Smooth muscle cell (in vitro differentiated cells): ENCODE measurements around the gene GNAT1. TPM values are rescaled to one million over a fixed set of nuclear protein-coding genes. Genes with fewer than 3 reads are reported as not detected.

ENCODE experiments used
- DNase-seq: peaks from one replicate; lab custom pipeline; 2025; ENCODE audit not compliant: unreplicated experiment; lab: John Stamatoyannopoulos, UW
- H2AFZ ChIP-seq: fragments of 200-600 bp; sonication (generic); 2 replicates; pipeline ENCODE4 v1.6.0; 2016; ENCODE audit warnings: antibody characterized with exemption, low read depth, mild to moderate bottlenecking
- H3F3A ChIP-seq: fragments of 200-600 bp; sonication (generic); 2 replicates; pipeline ENCODE4 v1.6.0; 2017; ENCODE audit warnings: antibody characterized with exemption, low read depth
- H3K27ac ChIP-seq: fragments of 200-600 bp; sonication (generic); 2 replicates; pipeline ENCODE4 v1.5.1; 2016; ENCODE audit warnings: low read depth, mild to moderate bottlenecking
- H3K27me3 ChIP-seq: fragments of 200-600 bp; sonication (generic); 2 replicates; pipeline ENCODE4 v1.6.1; 2016; ENCODE audit warnings: low read depth, mild to moderate bottlenecking
- H3K36me3 ChIP-seq: fragments of 200-600 bp; sonication (generic); 2 replicates; pipeline ENCODE4 v1.5.1; 2016; ENCODE audit warnings: low read depth
- H3K4me1 ChIP-seq: fragments of 200-600 bp; sonication (generic); 2 replicates; pipeline ENCODE4 v1.5.1; 2016; ENCODE audit warnings: low read depth
- H3K4me2 ChIP-seq: fragments of 200-600 bp; sonication (generic); 2 replicates; pipeline ENCODE4 v1.6.0; 2016; ENCODE audit warnings: mild to moderate bottlenecking
- H3K4me3 ChIP-seq: fragments of 200-600 bp; sonication (generic); 2 replicates; pipeline ENCODE4 v1.5.1; 2016; ENCODE audit warnings: mild to moderate bottlenecking
- H3K79me2 ChIP-seq: fragments of 200-600 bp; sonication (generic); 2 replicates; pipeline ENCODE4 v1.6.0; 2016; ENCODE audit warnings: low read depth, mild to moderate bottlenecking
- H3K9ac ChIP-seq: fragments of 200-600 bp; sonication (generic); 2 replicates; pipeline ENCODE4 v1.6.0; 2016; ENCODE audit warnings: low read depth
- H3K9me3 ChIP-seq: fragments of 200-600 bp; sonication (generic); replicated peaks from 2 replicates; pipeline ENCODE4 v1.5.1; 2016; ENCODE audit warnings: low read depth
- H4K20me1 ChIP-seq: fragments of 200-600 bp; sonication (generic); 2 replicates; pipeline ENCODE4 v1.6.0; 2016; ENCODE audit warnings: low read depth
- CTCF ChIP-seq: fragments of 200-600 bp; sonication (generic); IDR thresholded peaks from 2 replicates; pipeline ENCODE4 v1.5.1; 2017; ENCODE audit warnings: borderline replicate concordance, mild to moderate bottlenecking, antibody characterized with exemption; ENCODE audit not compliant: insufficient read depth, poor library complexity, severe bottlenecking
- WGBS: methylation state at CpG from one replicate; pipeline ENCODE4 v1.1.7; 2016; ENCODE audit warnings: low lambda C conversion rate; 5-methylcytosine and 5-hydroxymethylcytosine counted together
- polyA plus RNA-seq: library from polyadenylated mRNA; unstranded; fragments of >200 nt; fragmentation: Nextera tagmentation; extraction: Ambion mirVana; gene quantifications from 2 replicates; pipeline ENCODE4 v1.2.1, GENCODE V29; 2016
- total RNA-seq: library from RNA; depleted of rRNA; stranded (reverse); fragments of >200 nt; gene quantifications from 2 replicates; pipeline ENCODE4 v1.2.3, GENCODE V29; 2014

GNAT1 gene
- total and polyA plus RNA-seq, 2 experiments from 2014 or later, result not detected

DNA sequence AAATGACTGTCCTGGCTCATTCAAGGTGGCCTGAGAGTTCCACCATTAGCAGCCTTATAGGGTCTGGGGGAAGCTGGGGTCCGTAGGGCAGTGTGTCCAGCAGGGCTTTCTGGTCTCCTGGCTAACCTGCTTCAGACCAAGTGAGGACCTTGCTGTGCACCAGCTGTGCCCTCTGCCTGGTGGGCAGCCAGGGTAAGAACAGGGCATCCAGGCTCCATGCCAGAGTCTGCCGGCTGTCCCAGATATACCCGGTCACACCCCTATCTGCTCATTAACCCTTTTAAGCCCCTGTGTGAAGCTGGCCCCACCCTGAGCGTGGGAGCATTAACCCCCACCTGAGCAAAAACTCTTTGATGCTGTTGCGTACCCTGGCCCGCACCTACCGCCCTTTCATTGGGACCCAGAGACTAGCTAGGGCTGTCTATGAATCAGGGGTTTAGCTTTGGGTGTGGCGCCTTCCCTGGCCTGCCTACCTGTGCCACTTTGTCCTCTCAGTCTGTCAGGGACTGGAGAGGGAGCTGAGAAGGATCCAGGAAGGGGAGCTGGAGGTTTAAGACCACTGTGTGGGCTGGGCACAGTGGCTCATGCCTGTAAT lies 18.7 kb upstream of the GNAT1 start:
- Histone ChIP-seq H4K20me1 (peaks cover 35% of the 10 kb centered on the region), H3K79me2 (no peaks in the 10 kb centered on the region), H3K36me3 (no peaks in the 10 kb centered on the region), H2AFZ (no peak overlapping the region), H3K9me3 (no peaks in the 10 kb centered on the region), H3K4me3 (no peak overlapping the region), H3K27ac (no peak overlapping the region), H3K4me2 (no peak overlapping the region), H3K27me3 (peaks cover 9% of the 10 kb centered on the region), H3F3A (no peaks in the 10 kb centered on the region), H3K9ac (no peak overlapping the region), H3K4me1 (peaks cover 26% of the 10 kb centered on the region)
- DNase-seq, result no peak
- no peak for TF ChIP-seq CTCF
- 85% methylated on average over 8 of the region's 8 CpGs for WGBS

- TF ChIP-seq CTCF, result no peak
- peaks cover 9% of the 10 kb centered on the region for H3K27me3 ChIP-seq
- H2AFZ ChIP-seq, result no peak overlapping the region
- no peaks in the 10 kb centered on the region for H3F3A ChIP-seq
- DNase-seq, result no peak
- peaks cover 28% of the 10 kb centered on the region for H4K20me1 ChIP-seq
- H3K4me3 ChIP-seq, result no peak overlapping the region
- H3K9me3 ChIP-seq, result no peaks in the 10 kb centered on the region
- no peak overlapping the region for H3K27ac ChIP-seq
- no peaks in the 10 kb centered on the region for H3K79me2 ChIP-seq
- WGBS, result 89% methylated on average over 29 of the region's 29 CpGs
- H3K4me2 ChIP-seq, result no peak overlapping the region
- no peaks in the 10 kb centered on the region for H3K36me3 ChIP-seq
- H3K4me1 ChIP-seq, result peaks cover 15% of the 10 kb centered on the region
- H3K9ac ChIP-seq, result no peak overlapping the region
These were observed 17.5 kb upstream of the GNAT1 start for GRCh38 chr3:50173685-50174516.

DNA sequence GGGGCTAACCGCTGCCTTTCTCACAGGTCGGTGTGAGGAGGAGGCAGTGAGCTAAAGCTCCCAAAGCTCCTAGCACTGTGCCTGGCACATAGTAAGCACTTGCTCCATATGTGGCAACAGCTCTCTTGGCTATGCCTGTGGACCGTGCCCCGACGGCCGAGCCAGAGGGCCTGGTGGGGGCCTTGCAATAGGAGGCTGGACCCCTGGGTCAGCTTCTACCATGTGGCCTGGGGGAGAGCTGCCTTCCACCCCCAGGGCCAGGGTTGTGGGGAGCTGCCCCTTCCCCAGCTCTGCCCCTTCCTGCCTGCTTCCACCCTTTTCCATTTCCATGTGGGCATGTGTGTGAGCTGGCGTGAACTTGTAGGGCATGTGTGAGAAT lies 16.9 kb upstream of the GNAT1 start:
- Histone ChIP-seq H3K9me3 (no peaks in the 10 kb centered on the region), H3K4me2 (no peak overlapping the region), H3K27ac (no peak overlapping the region), H3K4me1 (peaks cover 9% of the 10 kb centered on the region), H3K79me2 (no peaks in the 10 kb centered on the region), H3K4me3 (no peak overlapping the region), H3K9ac (no peak overlapping the region), H3F3A (peaks cover 2% of the 10 kb centered on the region), H2AFZ (no peak overlapping the region), H3K36me3 (no peaks in the 10 kb centered on the region), H3K27me3 (peaks cover 9% of the 10 kb centered on the region), H4K20me1 (peaks cover 22% of the 10 kb centered on the region)
- 89% methylated on average over 7 of the region's 7 CpGs for WGBS
- no peak for TF ChIP-seq CTCF
- DNase-seq, result no peak
